Left ventricle myocardium inferior (tissue), 1 donor: ENCODE results near the gene OARD1. TPM values are rescaled to one million over a fixed set of nuclear protein-coding genes. Genes with fewer than 3 reads are reported as not detected.

Experiments used
- DNase-seq: peaks from one replicate; pipeline ENCODE4 v3.0.0-alpha.2; 2020
- H3K27ac ChIP-seq: fragments of 200-600 bp; replicated peaks from 2 replicates; pipeline ENCODE4 v1.8.0; 2021
- H3K27me3 ChIP-seq: fragments of 200-600 bp; 2 replicates; pipeline ENCODE4 v1.8.0; 2021; ENCODE audit warnings: low read depth
- H3K36me3 ChIP-seq: fragments of 200-600 bp; 2 replicates; pipeline ENCODE4 v1.8.0; 2021
- H3K4me1 ChIP-seq: fragments of 200-600 bp; 2 replicates; pipeline ENCODE4 v1.8.0; 2021
- H3K4me3 ChIP-seq: fragments of 200-600 bp; 2 replicates; pipeline ENCODE4 v1.8.0; 2021; ENCODE audit warnings: mild to moderate bottlenecking, moderate library complexity
- H3K9me3 ChIP-seq: fragments of 200-600 bp; replicated peaks from 2 replicates; pipeline ENCODE4 v1.8.0; 2021
- CTCF ChIP-seq: fragments of 200-600 bp; IDR thresholded peaks from 2 replicates; pipeline ENCODE4 v1.8.0; 2021; ENCODE audit warnings: antibody characterized with exemption, mild to moderate bottlenecking, borderline replicate concordance
- intact Hi-C: fragments of 100-400 bp; cut with micrococcal nuclease; formaldehyde crosslinking; loops from one replicate; pipeline ENCODE4 v1.11.0; 2022
- total RNA-seq: library from RNA; stranded (reverse); fragmentation: NEBNext Ultra II Directional; extraction: Animal tissue kit (Norgen Biotek cat#: 25700); gene quantifications from one replicate; pipeline ENCODE4 v1.2.1, GENCODE V29; 2021
- donor health status: DM: no; HTN: yes; CAD: no; lungs with severe emphysema.

Gene OARD1
- total RNA-seq, 1 donor from 2014 or later: 19.9 TPM

DNA sequence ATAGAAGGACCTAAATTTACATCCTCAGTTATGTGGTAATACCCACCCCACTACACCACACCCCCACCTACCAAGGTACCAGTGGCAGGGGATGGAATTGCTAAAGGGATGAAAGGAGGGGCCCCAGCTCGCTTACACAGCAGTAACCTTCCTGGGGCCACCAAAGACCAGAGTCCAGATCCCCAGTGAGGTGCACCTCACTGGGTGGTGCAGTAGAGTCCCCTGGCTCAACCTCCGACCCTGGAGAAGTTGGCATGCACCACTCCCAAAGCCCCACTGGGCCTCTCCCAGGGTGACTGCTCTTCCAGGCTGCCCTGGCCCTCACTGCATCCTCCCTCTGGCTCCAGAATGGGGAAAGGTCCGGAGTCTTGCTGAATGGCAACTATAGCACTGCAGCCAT is 34.0 kb downstream of the OARD1 start:
- Histone ChIP-seq H3K4me3 (no peak overlapping the region), H3K4me1 (peaks cover 7% of the 10 kb centered on the region), H3K36me3 (no peaks in the 10 kb centered on the region), H3K27ac (no peak overlapping the region), H3K9me3 (no peaks in the 10 kb centered on the region), H3K27me3 (no peaks in the 10 kb centered on the region)
- intact Hi-C loops: no loop called here
- TF ChIP-seq CTCF: no peak
- no peak for DNase-seq

- DNase-seq: no peak
- Histone ChIP-seq H3K9me3 (no peaks in the 10 kb centered on the region), H3K27me3 (no peaks in the 10 kb centered on the region), H3K36me3 (no peaks in the 10 kb centered on the region), H3K4me3 (no peak overlapping the region), H3K27ac (no peak overlapping the region), H3K4me1 (peaks cover 7% of the 10 kb centered on the region)
- TF ChIP-seq CTCF: no peak
- intact Hi-C loops: no loop called here
Observed at GRCh38 chr6:41037107-41037900, 34.9 kb downstream of the OARD1 start.

GRCh38 chr6:41036601-41037000 is 35.6 kb downstream of the OARD1 start:
- peaks cover 7% of the 10 kb centered on the region for H3K4me1 ChIP-seq
- H3K36me3 ChIP-seq: no peaks in the 10 kb centered on the region
- H3K4me3 ChIP-seq: no peak overlapping the region
- DNase-seq: no peak
- no peaks in the 10 kb centered on the region for H3K27me3 ChIP-seq
- intact Hi-C loops: no loop called here
- H3K9me3 ChIP-seq: no peaks in the 10 kb centered on the region
- no peak overlapping the region for H3K27ac ChIP-seq
- TF ChIP-seq CTCF: no peak

- Histone ChIP-seq H3K4me1 (peaks cover 7% of the 10 kb centered on the region), H3K27me3 (no peaks in the 10 kb centered on the region), H3K4me3 (no peak overlapping the region), H3K36me3 (no peaks in the 10 kb centered on the region), H3K27ac (no peak overlapping the region), H3K9me3 (no peaks in the 10 kb centered on the region)
- TF ChIP-seq CTCF: no peak
- no peak for DNase-seq
- intact Hi-C loops: no loop called here
Observed at GRCh38 chr6:41036186-41036585, 36.0 kb downstream of the OARD1 start.

DNA sequence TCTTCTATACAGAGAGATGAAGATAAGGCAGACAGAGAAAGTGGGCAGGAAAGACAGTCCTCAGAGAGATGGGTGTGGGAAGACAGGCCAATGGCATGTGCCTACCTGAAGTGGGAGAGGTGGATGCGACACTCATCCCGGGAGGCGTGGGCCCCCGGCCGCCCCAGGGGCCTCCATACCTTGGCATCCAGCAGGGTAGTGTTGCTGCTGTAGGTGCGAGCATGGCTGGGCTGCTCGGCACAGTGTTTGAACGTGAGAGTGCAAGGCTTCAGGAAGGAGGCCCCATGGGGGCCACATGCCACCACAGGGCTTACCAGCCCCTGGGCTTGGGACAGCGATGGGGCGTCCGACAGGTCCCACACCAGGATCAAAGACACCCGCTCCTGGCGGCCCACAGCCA is 38.4 kb downstream of the OARD1 start:
- no peak overlapping the region for H3K4me3 ChIP-seq
- DNase-seq: no peak
- no peaks in the 10 kb centered on the region for H3K36me3 ChIP-seq
- no peaks in the 10 kb centered on the region for H3K27me3 ChIP-seq
- intact Hi-C loops: no loop called here
- no peaks in the 10 kb centered on the region for H3K9me3 ChIP-seq
- no peak for TF ChIP-seq CTCF
- H3K4me1 ChIP-seq: peaks cover 1% of the 10 kb centered on the region
- no peak overlapping the region for H3K27ac ChIP-seq
